NT2/D1 (cell line): ENCODE data around the gene TPPP2.

ENCODE experiments used
- SUZ12 ChIP-seq: IDR thresholded peaks from 2 replicates; pipeline ENCODE4 v1.6.1; 2011; ENCODE audit not compliant: insufficient read length, insufficient read depth; ENCODE audit errors: extremely low read depth
- YY1 ChIP-seq: IDR thresholded peaks from 2 replicates; pipeline ENCODE4 v1.6.1; 2011; ENCODE audit not compliant: insufficient read length, insufficient read depth
- ZNF274 ChIP-seq: IDR thresholded peaks from 2 replicates; pipeline ENCODE4 v1.6.1; 2011; ENCODE audit warnings: mild to moderate bottlenecking, low read depth, low read length

GRCh38 chr14:21041676-21042433 lies 11.8 kb downstream of the TPPP2 start, which contains the start of gene RNASE7:
- TF ChIP-seq YY1, result no peak
- TF ChIP-seq SUZ12, result no peak
- no peak for TF ChIP-seq ZNF274
